ENCODE measurements around the gene KIF1C. TPM values are rescaled to one million over a fixed set of nuclear protein-coding genes. Genes with fewer than 3 reads are reported as not detected.
A peak's percentile ranks its signal among the peaks of the same experiment; 100 is the strongest.

KIF1C gene
- 20.6 and 32.1 TPM in 2 replicates for total RNA-seq (2014; rRNA removed; shearing (Covaris generic))
- 51.1 and 53.7 TPM in 2 replicates for total RNA-seq (2022)
- Bru-seq, nascent RNA, result percentile 52 among the genes with signal in this experiment
- percentile 70 among the genes with signal in this experiment for BruChase-seq, experiment 1, labeled RNA remaining after a 6-hour chase
- BruChase-seq, experiment 2, labeled RNA remaining after a 2-hour chase, result percentile 62 among the genes with signal in this experiment
- long read RNA-seq, full-length matches to known transcripts, result 10 of 31 reads
- long read RNA-seq, partial matches to known transcripts, result 12 of 31 reads
- long read RNA-seq, other reads (novel, unspliced or antisense), result 9 of 31 reads

DNA sequence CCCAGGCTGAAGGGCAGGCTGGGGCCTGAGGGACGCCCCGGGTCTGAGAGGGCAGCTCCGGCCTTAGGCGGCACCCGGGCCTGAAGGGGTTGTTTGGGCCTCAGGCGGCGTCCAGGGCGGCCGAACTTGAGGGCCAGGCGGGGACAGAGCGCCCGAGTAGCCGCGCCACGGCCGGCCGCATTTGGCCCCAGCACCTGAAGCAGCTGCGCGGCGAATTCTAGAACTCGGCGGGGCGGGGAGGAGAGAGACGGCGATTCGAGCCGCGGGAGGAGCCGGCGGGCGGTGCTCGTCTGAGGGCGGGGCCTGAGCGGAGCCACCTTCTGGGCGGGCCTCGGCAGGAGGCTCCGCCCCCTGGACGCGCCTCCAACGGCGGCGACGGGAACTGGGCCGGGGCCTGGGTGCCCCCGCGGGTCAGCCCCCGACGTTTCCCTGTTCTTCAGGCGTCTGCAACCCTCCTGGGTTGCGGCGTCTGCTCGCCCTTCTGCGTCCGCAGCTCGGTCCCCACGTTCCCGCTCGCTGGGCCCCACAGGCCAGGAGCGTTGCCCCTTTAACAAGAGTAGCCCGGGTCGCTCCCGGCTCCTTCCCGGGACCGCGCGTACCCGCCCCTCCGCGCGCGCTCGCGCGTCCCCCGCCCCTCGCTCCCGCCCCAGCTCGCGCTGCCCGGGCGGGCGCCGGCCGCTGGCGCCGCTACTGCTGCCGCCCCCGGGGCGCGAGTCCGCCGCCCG is at the start of gene KIF1C, which contains the start of gene INCA1:
Gene KIF1C, plus strand, starts transcription at position 649 of the 725 bp plus-strand sequence. CDS start 2,297 bp downstream, outside the sequence.
Gene INCA1, minus strand, starts transcription at position 221 of the 725 bp plus-strand sequence. CDS start 3,085 bp downstream, outside the sequence.
- Histone ChIP-seq H3K4me2 (ENCODE audit: low read length) (peak within 1 kb of the TSS; percentile 98), H3K27ac (ENCODE audit: low read depth, low read length, poor library complexity, severe bottlenecking) (peak within 1 kb of the TSS; percentile 48), H3K4me1 (ENCODE audit: insufficient read depth, low read length, poor library complexity, severe bottlenecking) (peaks cover 20% of the 10 kb centered on the region), H3K36me3 (ENCODE audit: insufficient read depth, low read length) (peaks cover 14% of the 10 kb centered on the region; the same call in 1 of the 2 replicates), H3K4me3 (ENCODE audit: low read depth, low read length, poor library complexity, severe bottlenecking) (peak within 1 kb of the TSS; percentile 93), H3K79me2 (ENCODE audit: insufficient read depth, low read depth, low read length) (peaks cover 6% of the 10 kb centered on the region; the same call in 1 of the 2 replicates), H2AFZ (ENCODE audit: low read length) (peak within 1 kb of the TSS; percentile 42; the same call in 1 of the 2 replicates), H3K9me2 (ENCODE audit: insufficient read depth, low read length) (no peaks in the 10 kb centered on the region), H4K20me1 (ENCODE audit: insufficient read depth, low read length) (no peaks in the 10 kb centered on the region), H3K9me3 (ENCODE audit: low read length) (no peaks in the 10 kb centered on the region)
- TF ChIP-seq EZH2phosphoT487 (IDR thresholded peaks at IDR 0.05; ENCODE audit: borderline replicate concordance, low read depth, low read length), result no peak
- TF ChIP-seq, protein P1, sequence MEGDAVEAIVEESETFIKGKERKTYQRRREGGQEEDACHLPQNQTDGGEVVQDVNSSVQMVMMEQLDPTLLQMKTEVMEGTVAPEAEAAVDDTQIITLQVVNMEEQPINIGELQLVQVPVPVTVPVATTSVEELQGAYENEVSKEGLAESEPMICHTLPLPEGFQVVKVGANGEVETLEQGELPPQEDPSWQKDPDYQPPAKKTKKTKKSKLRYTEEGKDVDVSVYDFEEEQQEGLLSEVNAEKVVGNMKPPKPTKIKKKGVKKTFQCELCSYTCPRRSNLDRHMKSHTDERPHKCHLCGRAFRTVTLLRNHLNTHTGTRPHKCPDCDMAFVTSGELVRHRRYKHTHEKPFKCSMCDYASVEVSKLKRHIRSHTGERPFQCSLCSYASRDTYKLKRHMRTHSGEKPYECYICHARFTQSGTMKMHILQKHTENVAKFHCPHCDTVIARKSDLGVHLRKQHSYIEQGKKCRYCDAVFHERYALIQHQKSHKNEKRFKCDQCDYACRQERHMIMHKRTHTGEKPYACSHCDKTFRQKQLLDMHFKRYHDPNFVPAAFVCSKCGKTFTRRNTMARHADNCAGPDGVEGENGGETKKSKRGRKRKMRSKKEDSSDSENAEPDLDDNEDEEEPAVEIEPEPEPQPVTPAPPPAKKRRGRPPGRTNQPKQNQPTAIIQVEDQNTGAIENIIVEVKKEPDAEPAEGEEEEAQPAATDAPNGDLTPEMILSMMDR (conservative IDR thresholded peaks at IDR 0.05; ENCODE audit: low read length), result no peak
- DNase-seq (ENCODE audit: low spot score), result peak; percentile 95
- ChIA-PET POLR2A (interaction anchor here (0.6 to 2.0 kb wide), 2 partner anchors 10 to 30 kb away, joined by 3 to 6 read pairs; partner anchors contain the start of gene SPAG7), CTCF (ENCODE audit: unreplicated experiment) (interaction anchor here (0.6 to 1.2 kb wide), 2 partner anchors 9 to 25 kb away, joined by 3 to 4 read pairs; no protein-coding TSS in a partner anchor)
- intact Hi-C loops (cut with micrococcal nuclease; ENCODE audit: unreplicated experiment), result loop anchor here (1.0 kb wide), 1 partner anchor 49 kb away; the partner anchor contains the start of gene PFN1
- no TSS peak for BruUV-seq (replicated peaks)

DNA sequence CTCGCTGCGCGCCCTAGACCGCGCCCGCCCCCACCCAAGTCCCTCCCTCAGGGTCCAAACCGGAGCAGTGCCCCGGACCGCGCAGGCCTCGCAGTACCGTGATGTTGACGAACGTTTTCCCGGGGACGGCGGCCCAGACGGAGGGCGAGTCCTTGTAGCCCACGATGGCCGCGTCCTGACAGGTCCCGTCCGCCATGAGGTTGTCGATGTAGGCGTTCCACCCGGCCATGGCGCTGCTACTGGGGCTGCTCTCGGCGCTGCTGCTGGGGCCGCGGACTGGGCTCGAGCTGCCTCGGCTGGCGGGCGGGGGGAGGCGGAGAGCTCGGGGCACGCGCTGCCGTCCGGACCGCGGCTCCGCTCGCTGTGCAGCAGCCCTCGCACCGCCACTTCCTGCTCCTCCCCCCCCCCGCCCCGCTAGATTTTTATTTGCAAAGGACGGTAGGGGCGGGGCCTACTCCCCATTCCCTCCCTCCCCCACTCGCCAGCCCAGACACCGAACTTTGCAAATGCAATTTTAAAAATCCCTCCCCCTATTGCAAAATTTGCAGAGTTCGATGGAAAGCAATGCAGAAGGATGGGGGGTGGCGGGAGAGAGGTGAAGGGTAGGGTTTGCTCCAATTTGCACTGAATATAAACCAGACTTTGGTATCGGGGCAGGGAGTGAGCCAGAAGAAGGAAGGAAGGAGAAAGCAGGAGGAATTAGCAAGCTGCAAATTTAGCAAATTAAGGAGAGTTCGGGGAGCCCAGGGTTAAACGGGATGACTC is 49.4 kb upstream of the KIF1C start, which contains the start of gene PFN1:
Gene PFN1, minus strand, starts transcription at position 365 of the 765 bp plus-strand sequence. Its CDS starts 136 bp downstream, at position 229.
- DNase-seq (ENCODE audit: low spot score), result peak; percentile 96
- peaks cover 45% of the 10 kb centered on the region for H3K79me2 ChIP-seq (ENCODE audit: insufficient read depth, low read depth, low read length)
- intact Hi-C loops (cut with micrococcal nuclease; ENCODE audit: unreplicated experiment), result loop anchor here (1.0 to 10.0 kb wide), 2 partner anchors 49 to 246 kb away; partner anchors contain the start of genes INCA1, KIF1C and ZNF594
- POLR2A ChIA-PET, result interaction anchor here (0.5 to 0.9 kb wide), 4 partner anchors 19 to 478 kb away, joined by 3 read pairs; partner anchors contain the start of gene SPAG7
- no peaks in the 10 kb centered on the region for H3K9me3 ChIP-seq (ENCODE audit: low read length)
- CTCF ChIA-PET (ENCODE audit: unreplicated experiment), result interaction anchor here (0.7 kb wide), 1 partner anchor 19 kb away, joined by 3 read pairs; the partner anchor contains the start of gene SPAG7
- peak within 1 kb of the TSS; percentile 15; the same call in 1 of the 2 replicates for H2AFZ ChIP-seq (ENCODE audit: low read length)
- peaks cover 19% of the 10 kb centered on the region for H4K20me1 ChIP-seq (ENCODE audit: insufficient read depth, low read length)
- peaks cover 49% of the 10 kb centered on the region for H3K36me3 ChIP-seq (ENCODE audit: insufficient read depth, low read length)
- BruUV-seq (replicated peaks), result no TSS peak
- no peaks in the 10 kb centered on the region for H3K9me2 ChIP-seq (ENCODE audit: insufficient read depth, low read length)
- TF ChIP-seq, protein P1 (conservative IDR thresholded peaks at IDR 0.05; ENCODE audit: low read length), result no peak
- TF ChIP-seq EZH2phosphoT487 (IDR thresholded peaks at IDR 0.05; ENCODE audit: borderline replicate concordance, low read depth, low read length), result no peak
- peaks cover 55% of the 10 kb centered on the region for H3K4me1 ChIP-seq (ENCODE audit: insufficient read depth, low read length, poor library complexity, severe bottlenecking)
- H3K27ac ChIP-seq (ENCODE audit: low read depth, low read length, poor library complexity, severe bottlenecking), result peak within 1 kb of the TSS; percentile 99
- peak within 1 kb of the TSS; percentile 100 for H3K4me3 ChIP-seq (ENCODE audit: low read depth, low read length, poor library complexity, severe bottlenecking)
- H3K4me2 ChIP-seq (ENCODE audit: low read length), result peak within 1 kb of the TSS; percentile 97

Data from OCI-LY7 (cell line).